ENCODE measurements around the gene GAL3ST2. TPM values are rescaled to one million over a fixed set of nuclear protein-coding genes. Genes with fewer than 3 reads are reported as not detected.

The GAL3ST2 gene
- total RNA-seq, 2 donors from 2014 or later = not detected

GRCh38 chr2:241844066-241844728, 67.6 kb downstream of the GAL3ST2 start:
- no peaks in the 10 kb centered on the region for H3K36me3 ChIP-seq (replicated peaks in 1 of 2; ENCODE audit: insufficient read depth in 1 of 2, low read depth in 2 of 2)
- H3K4me1 ChIP-seq = peaks cover 11% of the 10 kb centered on the region
- H3K27ac ChIP-seq = no peak overlapping the region
- intact Hi-C loops (cut with DNase I) = no loop called here
- TF ChIP-seq POLR2A (IDR thresholded peaks at IDR 0.05) = no peak
- TF ChIP-seq CTCF (IDR thresholded peaks at IDR 0.05) = peak in 2 of 7 experiments; percentile 28 to 33
- no peaks in the 10 kb centered on the region for H3K9me3 ChIP-seq
- 5 to 8% methylated on average over 25 to 64 of the region's 65 CpGs for WGBS, 2 donors
- H3K4me3 ChIP-seq = no peak overlapping the region
- H3K27me3 ChIP-seq = no peaks in the 10 kb centered on the region
- DNase-seq = peak; percentile 63 to 72 (median 70)
- ATAC-seq = peak; percentile 87

DNA sequence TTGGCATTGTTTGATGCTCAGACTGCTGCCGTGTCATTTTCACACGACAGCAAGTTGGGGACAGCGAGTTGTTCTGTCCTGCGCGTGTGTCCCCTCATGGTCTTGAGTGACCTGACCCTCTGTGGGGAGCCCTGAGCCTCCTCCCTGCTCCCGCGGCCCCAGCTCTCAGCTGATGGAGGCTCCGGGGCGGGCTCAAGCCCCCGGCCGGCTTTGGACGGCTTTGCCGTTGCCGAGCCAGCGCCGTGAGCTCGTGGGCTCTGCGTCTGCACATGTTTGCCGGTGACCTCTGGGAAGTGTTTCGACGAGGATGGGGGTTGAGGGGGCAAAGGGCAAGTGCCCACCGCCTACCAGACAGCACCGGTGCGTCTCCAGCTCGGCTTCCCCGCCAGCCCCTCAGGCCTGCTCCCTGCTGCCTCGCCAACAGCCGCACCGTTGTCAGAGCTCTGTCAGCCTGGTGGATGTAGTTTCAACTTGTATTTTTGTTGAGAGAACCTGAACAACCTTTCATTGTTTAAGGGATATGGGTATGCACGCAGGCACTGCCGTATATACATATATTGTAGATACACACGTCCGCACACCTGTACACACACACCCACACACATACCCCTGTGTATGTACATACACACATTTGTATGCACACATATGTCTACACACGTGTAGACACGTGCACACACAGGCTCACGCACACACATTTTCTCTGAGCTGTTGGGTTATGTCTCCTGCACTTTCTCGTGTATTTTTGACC, 68.4 kb downstream of the GAL3ST2 start:
- Histone ChIP-seq H3K4me3 (no peak overlapping the region), H3K36me3 (replicated peaks in 1 of 2; ENCODE audit: insufficient read depth in 1 of 2, low read depth in 2 of 2) (no peaks in the 10 kb centered on the region), H3K9me3 (no peaks in the 10 kb centered on the region), H3K27me3 (no peaks in the 10 kb centered on the region), H3K27ac (no peak overlapping the region), H3K4me1 (peaks cover 11% of the 10 kb centered on the region)
- no peak for TF ChIP-seq POLR2A (IDR thresholded peaks at IDR 0.05)
- TF ChIP-seq CTCF (IDR thresholded peaks at IDR 0.05) = no peak
- ATAC-seq (no peak), DNase-seq (no peak)
- 76 to 81% methylated on average over 13 to 37 of the region's 37 CpGs for WGBS, 2 donors
- intact Hi-C loops (cut with DNase I) = no loop called here

GRCh38 chr2:241846406-241846805, 69.8 kb downstream of the GAL3ST2 start:
- H3K9me3 ChIP-seq = no peaks in the 10 kb centered on the region
- 82 to 87% methylated on average over 22 of the region's 22 CpGs for WGBS, 2 donors
- DNase-seq (no peak), ATAC-seq (no peak)
- no peak overlapping the region for H3K27ac ChIP-seq
- TF ChIP-seq CTCF (IDR thresholded peaks at IDR 0.05) (no peak), POLR2A (IDR thresholded peaks at IDR 0.05) (no peak)
- intact Hi-C loops (cut with DNase I) = no loop called here
- peaks cover 11% of the 10 kb centered on the region for H3K4me1 ChIP-seq
- H3K36me3 ChIP-seq (replicated peaks in 1 of 2; ENCODE audit: insufficient read depth in 1 of 2, low read depth in 2 of 2) = no peaks in the 10 kb centered on the region
- no peaks in the 10 kb centered on the region for H3K27me3 ChIP-seq
- H3K4me3 ChIP-seq = no peak overlapping the region

- TF ChIP-seq CTCF (IDR thresholded peaks at IDR 0.05) = no peak
- TF ChIP-seq POLR2A (IDR thresholded peaks at IDR 0.05) = no peak
- Histone ChIP-seq H3K27me3 (no peaks in the 10 kb centered on the region), H3K9me3 (no peaks in the 10 kb centered on the region), H3K4me1 (peaks cover 11% of the 10 kb centered on the region), H3K36me3 (replicated peaks in 1 of 2; ENCODE audit: insufficient read depth in 1 of 2, low read depth in 2 of 2) (no peaks in the 10 kb centered on the region), H3K27ac (no peak overlapping the region), H3K4me3 (no peak overlapping the region)
- ATAC-seq (no peak), DNase-seq (no peak)
- 77 to 95% methylated on average over 14 to 37 of the region's 39 CpGs for WGBS, 2 donors
- intact Hi-C loops (cut with DNase I) = no loop called here
Measured at GRCh38 chr2:241848761-241849615, 72.4 kb downstream of the GAL3ST2 start.

All from body of pancreas (tissue), 4 donors.